ENCODE data around the gene ZNF507. TPM values are rescaled to one million over a fixed set of nuclear protein-coding genes. Genes with fewer than 3 reads are reported as not detected.
"Not testable (repeated sequence)": the region's sequence is repeated elsewhere in the genome, so short reads cannot be mapped to it uniquely, and the experiment has no call there.

Gene ZNF507
- total RNA-seq, 1 donor from 2014 or later = 12.9 TPM

GRCh38 chr19:32367948-32368536, 22.6 kb downstream of the ZNF507 start:
- no peak for DNase-seq (ENCODE audit: low read depth, low spot score)

GRCh38 chr19:32368787-32369186, 23.4 kb downstream of the ZNF507 start:
- DNase-seq (ENCODE audit: low read depth, low spot score) = no peak

GRCh38 chr19:32372726-32373517, 27.5 kb downstream of the ZNF507 start:
- no peak for DNase-seq (ENCODE audit: low read depth, low spot score)

GRCh38 chr19:32373585-32374295, 28.3 kb downstream of the ZNF507 start:
- peak; percentile 93 for DNase-seq (ENCODE audit: low read depth, low spot score)

GRCh38 chr19:32374362-32374761, 29.0 kb downstream of the ZNF507 start:
- not testable (repeated sequence) for DNase-seq (ENCODE audit: low read depth, low spot score)

- DNase-seq (ENCODE audit: low read depth, low spot score) = not testable (repeated sequence)
Observed at GRCh38 chr19:32377088-32377487, 31.7 kb downstream of the ZNF507 start.

- DNase-seq (ENCODE audit: low read depth, low spot score) = no peak
Observed at GRCh38 chr19:32380269-32380668, 34.9 kb downstream of the ZNF507 start.

- DNase-seq (ENCODE audit: low read depth, low spot score) = no peak
Observed at GRCh38 chr19:32387701-32388392, 42.4 kb downstream of the ZNF507 start.

GRCh38 chr19:32388393-32388855, 43.0 kb downstream of the ZNF507 start:
- no peak for DNase-seq (ENCODE audit: low read depth, low spot score)

GRCh38 chr19:32392901-32393300, 47.5 kb downstream of the ZNF507 start:
- DNase-seq (ENCODE audit: low read depth, low spot score) = no peak

GRCh38 chr19:32396046-32396652, 50.7 kb downstream of the ZNF507 start:
- no peak for DNase-seq (ENCODE audit: low read depth, low spot score)

- DNase-seq (ENCODE audit: low read depth, low spot score) = no peak
Observed at GRCh38 chr19:32397671-32398101, 52.3 kb downstream of the ZNF507 start.

- DNase-seq (ENCODE audit: low read depth, low spot score) = no peak
Observed at GRCh38 chr19:32401992-32402391, 56.6 kb downstream of the ZNF507 start.

- no peak for DNase-seq (ENCODE audit: low read depth, low spot score)
Observed at GRCh38 chr19:32403291-32403995, 58.0 kb downstream of the ZNF507 start.

GRCh38 chr19:32404213-32404932, 59.0 kb downstream of the ZNF507 start:
- no peak for DNase-seq (ENCODE audit: low read depth, low spot score)

GRCh38 chr19:32404933-32405430, 59.6 kb downstream of the ZNF507 start:
- no peak for DNase-seq (ENCODE audit: low read depth, low spot score)

- peak; percentile 79 for DNase-seq (ENCODE audit: low read depth, low spot score)
Observed at GRCh38 chr19:32405431-32406160, 60.2 kb downstream of the ZNF507 start, which contains the start of gene DPY19L3. Gene DPY19L3 (plus strand): TSS chr19:32405770. CDS start chr19:32408254, 2,484 bp downstream.

- DNase-seq (ENCODE audit: low read depth, low spot score) = no peak
Observed at GRCh38 chr19:32406161-32407003, 61.0 kb downstream of the ZNF507 start.

Measured in pulmonary artery endothelial cell (primary cell).